Activated CD4-positive, alpha-beta memory T cell treated with anti-CD3 and anti-CD28 coated beads, Interleukin-2, amount 10 ng/mL, durations not matched to agents 7 days and 5 days (primary cell): ENCODE results near the gene ADGRL4. TPM values are rescaled to one million over a fixed set of nuclear protein-coding genes. Genes with fewer than 3 reads are reported as not detected.

Source experiments
- CTCF ChIA-PET: fragments of 350-600 bp; sonication (Branson Sonifier 250); formaldehyde crosslinking; loops from one replicate; lab custom pipeline; 2021; ENCODE audit warnings: antibody characterized with exemption, inconsistent platforms; lab: Charles Lee
- POLR2A ChIA-PET: fragments of 350-600 bp; sonication (Branson Sonifier 250); formaldehyde crosslinking; loops from one replicate; lab custom pipeline; 2021; ENCODE audit warnings: antibody characterized with exemption; lab: Charles Lee
- DNase-seq: peaks from one replicate; pipeline ENCODE4 v3.0.0-alpha.2; 2020
- H3K27ac Mint-ChIP-seq: one replicate; pipeline ENCODE4 v1.8.0; 2021; ENCODE audit warnings: mild to moderate bottlenecking, mixed read lengths
- H3K27me3 Mint-ChIP-seq: one replicate; pipeline ENCODE4 v1.8.0; 2021; ENCODE audit warnings: mixed read lengths
- H3K36me3 Mint-ChIP-seq: one replicate; pipeline ENCODE4 v1.8.0; 2021; ENCODE audit warnings: low read depth, mixed read lengths
- H3K4me1 Mint-ChIP-seq: one replicate; pipeline ENCODE4 v1.8.0; 2021; ENCODE audit warnings: mixed read lengths
- H3K4me3 Mint-ChIP-seq: one replicate; pipeline ENCODE4 v1.8.0; 2021; ENCODE audit warnings: mild to moderate bottlenecking, mixed read lengths
- H3K9me3 Mint-ChIP-seq: one replicate; pipeline ENCODE4 v1.8.0; 2021; ENCODE audit warnings: mixed read lengths
- total RNA-seq, 2 experiments: library from RNA; stranded (reverse); gene quantifications; one replicate each; pipeline ENCODE4 v1.2.3, GENCODE V29; 2021

ADGRL4 gene
- total RNA-seq, 2 experiments from 2014 or later = not detected

GRCh38 chr1:78843546-78843945 lies 163.0 kb downstream of the ADGRL4 start:
- H3K9me3 Mint-ChIP-seq = no peaks in the 10 kb centered on the region
- H3K27ac Mint-ChIP-seq = no peak overlapping the region
- ChIA-PET CTCF (no interaction called here), POLR2A (no interaction called here)
- H3K27me3 Mint-ChIP-seq = no peaks in the 10 kb centered on the region
- DNase-seq = no peak
- no peaks in the 10 kb centered on the region for H3K36me3 Mint-ChIP-seq
- no peaks in the 10 kb centered on the region for H3K4me1 Mint-ChIP-seq
- no peak overlapping the region for H3K4me3 Mint-ChIP-seq

- Mint-ChIP-seq H3K27me3 (no peaks in the 10 kb centered on the region), H3K4me1 (no peaks in the 10 kb centered on the region), H3K27ac (no peak overlapping the region), H3K36me3 (no peaks in the 10 kb centered on the region), H3K4me3 (no peak overlapping the region), H3K9me3 (no peaks in the 10 kb centered on the region)
- DNase-seq = no peak
- ChIA-PET CTCF (no interaction called here), POLR2A (no interaction called here)
Measured at GRCh38 chr1:78843111-78843510, 163.4 kb downstream of the ADGRL4 start.

- Mint-ChIP-seq H3K27ac (no peak overlapping the region), H3K36me3 (no peaks in the 10 kb centered on the region), H3K27me3 (no peaks in the 10 kb centered on the region), H3K4me1 (peaks cover 10% of the 10 kb centered on the region), H3K9me3 (no peaks in the 10 kb centered on the region), H3K4me3 (no peak overlapping the region)
- POLR2A ChIA-PET = no interaction called here
- CTCF ChIA-PET = interaction anchor here (2.8 kb wide), 1 partner anchor 513 kb away, joined by 18 read pairs; no protein-coding TSS in a partner anchor
- DNase-seq = no peak
Measured at GRCh38 chr1:78840453-78841271, 165.9 kb downstream of the ADGRL4 start.
